ENCODE data around the gene TMC7.

Gene TMC7

GRCh38 chr16:19031738-19032137 is 48.0 kb downstream of the TMC7 start:
- no peak for DNase-seq (ENCODE audit: low read depth)

GRCh38 chr16:19033761-19034160 is 50.0 kb downstream of the TMC7 start:
- DNase-seq (ENCODE audit: low read depth): no peak

- no peak for DNase-seq (ENCODE audit: low read depth)
These were observed 56.7 kb downstream of the TMC7 start for GRCh38 chr16:19040400-19040799.

- DNase-seq (ENCODE audit: low read depth): no peak
These were observed 61.0 kb downstream of the TMC7 start for GRCh38 chr16:19044769-19045168.

- DNase-seq (ENCODE audit: low read depth): no peak
These were observed 62.3 kb downstream of the TMC7 start for GRCh38 chr16:19046062-19046461.

- no peak for DNase-seq (ENCODE audit: low read depth)
These were observed 79.0 kb downstream of the TMC7 start for GRCh38 chr16:19062706-19063105.

- no peak for DNase-seq (ENCODE audit: low read depth)
These were observed 83.2 kb downstream of the TMC7 start for GRCh38 chr16:19066988-19067348.

- peak; percentile 96 for DNase-seq (ENCODE audit: low read depth)
These were observed 83.9 kb downstream of the TMC7 start, which contains the start of gene COQ7 for GRCh38 chr16:19067349-19068236. TSS of gene COQ7 (plus strand) at chr16:19067614. CDS start at chr16:19067665, 51 bp downstream.

- DNase-seq (ENCODE audit: low read depth): no peak
These were observed 84.6 kb downstream of the TMC7 start for GRCh38 chr16:19068237-19068815.

- peak; percentile 41 for DNase-seq (ENCODE audit: low read depth)
These were observed 88.4 kb downstream of the TMC7 start for GRCh38 chr16:19071811-19072777.

GRCh38 chr16:19073344-19073743 is 89.6 kb downstream of the TMC7 start:
- no peak for DNase-seq (ENCODE audit: low read depth)

- DNase-seq (ENCODE audit: low read depth): no peak
These were observed 90.1 kb downstream of the TMC7 start for GRCh38 chr16:19073863-19074262.

- DNase-seq (ENCODE audit: low read depth): no peak
These were observed 91.8 kb downstream of the TMC7 start for GRCh38 chr16:19075511-19075910.

GRCh38 chr16:19077879-19078278 is 94.1 kb downstream of the TMC7 start:
- no peak for DNase-seq (ENCODE audit: low read depth)

- no peak for DNase-seq (ENCODE audit: low read depth)
These were observed 99.9 kb downstream of the TMC7 start for GRCh38 chr16:19083670-19084069.

- DNase-seq (ENCODE audit: low read depth): no peak
These were observed 100.4 kb downstream of the TMC7 start for GRCh38 chr16:19084139-19084538.

- DNase-seq (ENCODE audit: low read depth): no peak
These were observed 101.1 kb downstream of the TMC7 start for GRCh38 chr16:19084879-19085278.

- DNase-seq (ENCODE audit: low read depth): no peak
These were observed 102.0 kb downstream of the TMC7 start for GRCh38 chr16:19085679-19086200.

- DNase-seq (ENCODE audit: low read depth): peak; percentile 73
These were observed 102.8 kb downstream of the TMC7 start for GRCh38 chr16:19086322-19087199.

GRCh38 chr16:19088341-19088916 is 104.7 kb downstream of the TMC7 start:
- no peak for DNase-seq (ENCODE audit: low read depth)

Data from activated T-cell treated with anti-CD3 and anti-CD28 coated beads for 1 hour (primary cell).